ENCODE data around the gene ADGRB2.

Gene ADGRB2

GRCh38 chr1:31677401-31677800 lies 86.7 kb downstream of the ADGRB2 start:
- TF ChIP-seq, protein P1, sequence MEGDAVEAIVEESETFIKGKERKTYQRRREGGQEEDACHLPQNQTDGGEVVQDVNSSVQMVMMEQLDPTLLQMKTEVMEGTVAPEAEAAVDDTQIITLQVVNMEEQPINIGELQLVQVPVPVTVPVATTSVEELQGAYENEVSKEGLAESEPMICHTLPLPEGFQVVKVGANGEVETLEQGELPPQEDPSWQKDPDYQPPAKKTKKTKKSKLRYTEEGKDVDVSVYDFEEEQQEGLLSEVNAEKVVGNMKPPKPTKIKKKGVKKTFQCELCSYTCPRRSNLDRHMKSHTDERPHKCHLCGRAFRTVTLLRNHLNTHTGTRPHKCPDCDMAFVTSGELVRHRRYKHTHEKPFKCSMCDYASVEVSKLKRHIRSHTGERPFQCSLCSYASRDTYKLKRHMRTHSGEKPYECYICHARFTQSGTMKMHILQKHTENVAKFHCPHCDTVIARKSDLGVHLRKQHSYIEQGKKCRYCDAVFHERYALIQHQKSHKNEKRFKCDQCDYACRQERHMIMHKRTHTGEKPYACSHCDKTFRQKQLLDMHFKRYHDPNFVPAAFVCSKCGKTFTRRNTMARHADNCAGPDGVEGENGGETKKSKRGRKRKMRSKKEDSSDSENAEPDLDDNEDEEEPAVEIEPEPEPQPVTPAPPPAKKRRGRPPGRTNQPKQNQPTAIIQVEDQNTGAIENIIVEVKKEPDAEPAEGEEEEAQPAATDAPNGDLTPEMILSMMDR (IDR thresholded peaks at IDR 0.05; ENCODE audit: low read length, missing control alignments): no peak
- no peak for DNase-seq (ENCODE audit: low read depth)
- no peak overlapping the region for H3K4me3 ChIP-seq (replicated peaks; ENCODE audit: low read depth, low read length)

Measured in fibroblast of pulmonary artery (primary cell).